ENCODE data around the gene SARS1.

- TF ChIP-seq CTCF (IDR thresholded peaks at IDR 0.05) (no peak), POLR2A (IDR thresholded peaks at IDR 0.05) (no peak)
These were observed 6.1 kb upstream of the SARS1 start for GRCh38 chr1:109207467-109208103.

All from lower leg skin (tissue), 3 donors.